ENCODE measurements around the gene ZNF552.
"Not testable (repeated sequence)": the region's sequence is repeated elsewhere in the genome, so short reads cannot be mapped to it uniquely, and the experiment has no call there.

DNA sequence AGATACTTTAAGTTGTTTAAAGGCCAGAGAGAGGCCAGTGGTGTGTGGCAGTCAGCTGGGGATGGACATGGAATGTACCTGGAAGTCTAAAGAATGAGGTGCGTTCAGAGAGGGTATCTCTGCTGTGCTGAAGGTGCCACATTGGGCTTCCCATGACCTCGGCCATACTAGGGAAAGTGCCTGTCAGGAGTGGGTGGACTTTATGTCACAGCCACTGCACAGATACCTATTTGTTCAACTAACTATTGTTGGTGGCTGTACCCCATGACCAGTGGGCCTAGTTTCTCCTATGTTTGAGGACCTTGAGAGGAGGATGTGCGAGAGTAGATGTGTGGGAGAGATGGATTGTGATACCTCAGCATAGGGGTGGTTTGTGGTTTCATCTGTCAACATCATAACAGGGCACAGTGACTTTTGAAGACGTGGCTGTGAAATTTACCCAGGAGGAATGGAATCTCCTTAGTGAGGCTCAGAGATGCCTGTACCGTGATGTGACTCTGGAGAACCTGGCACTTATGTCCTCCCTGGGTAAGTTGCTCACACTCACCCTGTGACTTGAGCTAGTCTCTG is 24.0 kb upstream of the ZNF552 start:
- TF ChIP-seq, protein P1, sequence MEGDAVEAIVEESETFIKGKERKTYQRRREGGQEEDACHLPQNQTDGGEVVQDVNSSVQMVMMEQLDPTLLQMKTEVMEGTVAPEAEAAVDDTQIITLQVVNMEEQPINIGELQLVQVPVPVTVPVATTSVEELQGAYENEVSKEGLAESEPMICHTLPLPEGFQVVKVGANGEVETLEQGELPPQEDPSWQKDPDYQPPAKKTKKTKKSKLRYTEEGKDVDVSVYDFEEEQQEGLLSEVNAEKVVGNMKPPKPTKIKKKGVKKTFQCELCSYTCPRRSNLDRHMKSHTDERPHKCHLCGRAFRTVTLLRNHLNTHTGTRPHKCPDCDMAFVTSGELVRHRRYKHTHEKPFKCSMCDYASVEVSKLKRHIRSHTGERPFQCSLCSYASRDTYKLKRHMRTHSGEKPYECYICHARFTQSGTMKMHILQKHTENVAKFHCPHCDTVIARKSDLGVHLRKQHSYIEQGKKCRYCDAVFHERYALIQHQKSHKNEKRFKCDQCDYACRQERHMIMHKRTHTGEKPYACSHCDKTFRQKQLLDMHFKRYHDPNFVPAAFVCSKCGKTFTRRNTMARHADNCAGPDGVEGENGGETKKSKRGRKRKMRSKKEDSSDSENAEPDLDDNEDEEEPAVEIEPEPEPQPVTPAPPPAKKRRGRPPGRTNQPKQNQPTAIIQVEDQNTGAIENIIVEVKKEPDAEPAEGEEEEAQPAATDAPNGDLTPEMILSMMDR (IDR thresholded peaks at IDR 0.05; ENCODE audit: poor library complexity), result not testable (repeated sequence)
- not testable (repeated sequence) for TF ChIP-seq EZH2 (IDR thresholded peaks at IDR 0.05; ENCODE audit: borderline replicate concordance); EZH2phosphoT487 (IDR thresholded peaks at IDR 0.05; ENCODE audit: low read depth, severe bottlenecking, unreplicated experiment)

All from hepatocyte (in vitro differentiated cells).